Keratinocyte (primary cell): ENCODE data around the gene DEGS2.

Experiments
- EZH2 ChIP-seq: IDR thresholded peaks from one replicate; pipeline ENCODE4 v1.6.1; 2012; ENCODE audit warnings: inconsistent platforms, mild to moderate bottlenecking, low read length, moderate library complexity
- TF ChIP-seq, protein P1 (sequence below), 3 experiments: IDR thresholded peaks in 1 of 3; conservative IDR thresholded peaks in 1 of 3; optimal IDR thresholded peaks in 1 of 3; 2 replicates in 2 of 3; 3 replicates in 1 of 3; pipeline versions ENCODE3 to v1.5.1; 2011; ENCODE audit warnings: low read length in 3 of 3, mild to moderate bottlenecking in 3 of 3, moderate library complexity in 2 of 3, control low read depth in 1 of 3, inconsistent platforms in 1 of 3; ENCODE audit not compliant: insufficient read depth in 2 of 3; ENCODE audit errors: extremely low read depth in 1 of 3

DNA sequence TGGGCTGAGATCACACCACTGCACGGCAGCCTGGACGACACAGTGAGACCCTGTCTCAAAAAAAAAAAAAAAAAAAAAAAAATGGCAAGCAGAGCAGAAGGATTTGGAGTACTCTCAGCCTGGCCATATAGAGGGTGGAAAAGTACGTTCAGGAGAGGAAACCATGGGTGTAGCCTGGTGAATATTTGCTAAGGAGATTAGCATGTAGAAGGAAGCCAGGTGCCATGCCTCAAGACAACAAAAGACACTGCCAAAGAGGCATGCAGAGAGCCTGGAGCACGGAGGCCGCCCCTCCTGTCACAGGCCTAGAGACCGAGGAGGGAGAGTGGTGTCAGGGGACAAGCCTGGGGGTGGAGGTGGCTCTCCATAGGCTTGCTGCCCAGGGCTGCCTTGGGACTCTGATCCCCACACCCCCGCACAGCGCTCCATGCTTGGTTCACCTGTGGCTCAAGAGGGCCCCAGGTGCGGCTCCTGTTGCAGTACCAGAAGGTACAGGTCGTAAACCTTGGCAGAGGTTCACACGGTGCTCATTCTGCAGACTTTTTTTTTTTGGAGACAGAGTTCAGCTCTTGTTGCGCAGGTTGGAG, 27.9 kb upstream of the DEGS2 start:
- TF ChIP-seq, protein P1, sequence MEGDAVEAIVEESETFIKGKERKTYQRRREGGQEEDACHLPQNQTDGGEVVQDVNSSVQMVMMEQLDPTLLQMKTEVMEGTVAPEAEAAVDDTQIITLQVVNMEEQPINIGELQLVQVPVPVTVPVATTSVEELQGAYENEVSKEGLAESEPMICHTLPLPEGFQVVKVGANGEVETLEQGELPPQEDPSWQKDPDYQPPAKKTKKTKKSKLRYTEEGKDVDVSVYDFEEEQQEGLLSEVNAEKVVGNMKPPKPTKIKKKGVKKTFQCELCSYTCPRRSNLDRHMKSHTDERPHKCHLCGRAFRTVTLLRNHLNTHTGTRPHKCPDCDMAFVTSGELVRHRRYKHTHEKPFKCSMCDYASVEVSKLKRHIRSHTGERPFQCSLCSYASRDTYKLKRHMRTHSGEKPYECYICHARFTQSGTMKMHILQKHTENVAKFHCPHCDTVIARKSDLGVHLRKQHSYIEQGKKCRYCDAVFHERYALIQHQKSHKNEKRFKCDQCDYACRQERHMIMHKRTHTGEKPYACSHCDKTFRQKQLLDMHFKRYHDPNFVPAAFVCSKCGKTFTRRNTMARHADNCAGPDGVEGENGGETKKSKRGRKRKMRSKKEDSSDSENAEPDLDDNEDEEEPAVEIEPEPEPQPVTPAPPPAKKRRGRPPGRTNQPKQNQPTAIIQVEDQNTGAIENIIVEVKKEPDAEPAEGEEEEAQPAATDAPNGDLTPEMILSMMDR (optimal IDR thresholded peaks at IDR 0.05 in 1 of 3, IDR thresholded peaks at IDR 0.05 in 1 of 3, conservative IDR thresholded peaks at IDR 0.05 in 1 of 3; ENCODE audit: extremely low read depth in 1 of 3, insufficient read depth in 2 of 3, low read length in 3 of 3): no peak
- no peak for TF ChIP-seq EZH2
